SK-N-SH treated with all-trans-retinoic acid at 6 μM for 48 hours (cell line): ENCODE data around the gene MIB2.

Experiments
- ATAC-seq: fragments of 200-7000 bp; cut with Tn5 transposase; 3 replicates; pipeline ENCODE4 v1.9.1; 2020; ENCODE audit warnings: mild to moderate bottlenecking, moderate library complexity
- ARNTL ChIP-seq: fragments of 450-650 bp; formaldehyde crosslinking; IDR thresholded peaks from 2 replicates; pipeline ENCODE4 v1.5.0; 2020; ENCODE audit warnings: low read depth, mild to moderate bottlenecking, moderate library complexity, borderline replicate concordance
- BACH2 ChIP-seq: fragments of 250-450 bp; sonication (Bioruptor Pico); IDR thresholded peaks from 2 replicates; pipeline ENCODE4 v1.9.0; 2021; ENCODE audit warnings: mild to moderate bottlenecking, borderline replicate concordance
- CSDC2 ChIP-seq: fragments of 250-450 bp; sonication (Bioruptor Pico); IDR thresholded peaks from 2 replicates; pipeline ENCODE4 v1.5.0; 2020; ENCODE audit warnings: mild to moderate bottlenecking, moderate library complexity
- CSRNP3 ChIP-seq: fragments of 250-450 bp; sonication (Bioruptor Pico); IDR thresholded peaks from 2 replicates; pipeline ENCODE4 v1.5.1; 2021; ENCODE audit warnings: mild to moderate bottlenecking, moderate library complexity
- ESRRG ChIP-seq: fragments of 250-450 bp; sonication (Bioruptor Pico); IDR thresholded peaks from 2 replicates; pipeline ENCODE4 v1.6.1; 2021; ENCODE audit warnings: mild to moderate bottlenecking
- GLIS3 ChIP-seq: fragments of 250-450 bp; sonication (Bioruptor Pico); IDR thresholded peaks from 2 replicates; pipeline ENCODE4 v1.5.0; 2020; ENCODE audit warnings: mild to moderate bottlenecking, moderate library complexity
- ISL1 ChIP-seq: fragments of 250-450 bp; sonication (Bioruptor Pico); IDR thresholded peaks from 2 replicates; pipeline ENCODE4 v2.1.2; 2022; ENCODE audit warnings: mild to moderate bottlenecking, moderate library complexity
- PATZ1 ChIP-seq: fragments of 250-450 bp; sonication (Bioruptor Pico); IDR thresholded peaks from 2 replicates; pipeline ENCODE4 v1.8.0; 2020; ENCODE audit warnings: mild to moderate bottlenecking, moderate library complexity, borderline replicate concordance
- POU6F1 ChIP-seq: fragments of 250-450 bp; sonication (Bioruptor Pico); IDR thresholded peaks from 2 replicates; pipeline ENCODE4 v1.8.0; 2021; ENCODE audit warnings: low read depth, mild to moderate bottlenecking, moderate library complexity, borderline replicate concordance
- PPARA ChIP-seq: fragments of 250-450 bp; sonication (Bioruptor Pico); IDR thresholded peaks from 2 replicates; pipeline ENCODE4 v1.5.0; 2020; ENCODE audit warnings: mild to moderate bottlenecking, borderline replicate concordance
- RARB ChIP-seq: fragments of 250-450 bp; sonication (Bioruptor Pico); IDR thresholded peaks from 2 replicates; pipeline ENCODE4 v1.8.0; 2021; ENCODE audit warnings: mild to moderate bottlenecking, moderate library complexity
- TCF4 ChIP-seq: fragments of 250-450 bp; sonication (Bioruptor Pico); IDR thresholded peaks from 2 replicates; pipeline ENCODE4 v1.8.0; 2021; ENCODE audit warnings: mild to moderate bottlenecking, moderate library complexity, borderline replicate concordance
- TOX ChIP-seq: fragments of 250-450 bp; sonication (Bioruptor Pico); IDR thresholded peaks from 2 replicates; pipeline ENCODE4 v1.8.0; 2021; ENCODE audit warnings: mild to moderate bottlenecking, moderate library complexity, borderline replicate concordance
- TSHZ2 ChIP-seq: fragments of 250-450 bp; sonication (Bioruptor Pico); IDR thresholded peaks from 2 replicates; pipeline ENCODE4 v1.5.0; 2020; ENCODE audit warnings: mild to moderate bottlenecking, moderate library complexity
- ZC3H10 ChIP-seq: fragments of 250-450 bp; sonication (Bioruptor Pico); IDR thresholded peaks from 2 replicates; pipeline ENCODE4 v1.5.1; 2021; ENCODE audit warnings: mild to moderate bottlenecking, moderate library complexity
- ZFP3 ChIP-seq: fragments of 250-450 bp; sonication (Bioruptor Pico); IDR thresholded peaks from 2 replicates; pipeline ENCODE4 v1.5.0; 2020; ENCODE audit warnings: mild to moderate bottlenecking, moderate library complexity
- ZFP30 ChIP-seq: fragments of 450-650 bp; formaldehyde crosslinking; IDR thresholded peaks from 2 replicates; pipeline ENCODE4 v1.5.0; 2022; ENCODE audit warnings: mild to moderate bottlenecking, moderate library complexity
- ZNF565 ChIP-seq: fragments of 450-650 bp; formaldehyde crosslinking; conservative IDR thresholded peaks from 2 replicates; pipeline ENCODE4 v1.5.0; 2020; ENCODE audit warnings: low read depth, mild to moderate bottlenecking, moderate library complexity
- ZNF70 ChIP-seq: fragments of 450-650 bp; formaldehyde crosslinking; IDR thresholded peaks from 2 replicates; pipeline ENCODE4 v1.5.0; 2020; ENCODE audit warnings: mild to moderate bottlenecking, moderate library complexity
- ZNF8 ChIP-seq: fragments of 450-650 bp; formaldehyde crosslinking; IDR thresholded peaks from 2 replicates; pipeline ENCODE4 v1.5.0; 2020; ENCODE audit warnings: mild to moderate bottlenecking, moderate library complexity

The MIB2 gene

GRCh38 chr1:1578371-1578940 is 36.8 kb upstream of the MIB2 start:
- TF ChIP-seq ARNTL (no peak), TCF4 (CRISPR knock-in tag) (no peak), PATZ1 (no peak), GLIS3 (CRISPR knock-in tag) (no peak), ZNF8 (CRISPR knock-in tag) (no peak), CSRNP3 (CRISPR knock-in tag) (no peak), ZNF565 (no peak), ZFP3 (CRISPR knock-in tag) (no peak), CSDC2 (CRISPR knock-in tag) (no peak), ISL1 (CRISPR knock-in tag) (no peak), ZC3H10 (CRISPR knock-in tag) (no peak), RARB (CRISPR knock-in tag) (no peak), TSHZ2 (CRISPR knock-in tag) (no peak)
- no peak for ATAC-seq

- no peak for ATAC-seq
- TF ChIP-seq CSDC2 (CRISPR knock-in tag), result no peak
- TF ChIP-seq CSRNP3 (CRISPR knock-in tag), result no peak
- TF ChIP-seq TSHZ2 (CRISPR knock-in tag), result no peak
- TF ChIP-seq TCF4 (CRISPR knock-in tag), result no peak
- no peak for TF ChIP-seq ZC3H10 (CRISPR knock-in tag)
- no peak for TF ChIP-seq ISL1 (CRISPR knock-in tag)
- no peak for TF ChIP-seq RARB (CRISPR knock-in tag)
- TF ChIP-seq ZFP3 (CRISPR knock-in tag), result no peak
- TF ChIP-seq ESRRG, result no peak
- TF ChIP-seq PPARA (CRISPR knock-in tag), result no peak
- TF ChIP-seq ZNF8 (CRISPR knock-in tag), result no peak
- no peak for TF ChIP-seq ZFP30
- TF ChIP-seq TOX (CRISPR knock-in tag), result no peak
- no peak for TF ChIP-seq BACH2 (CRISPR knock-in tag)
- no peak for TF ChIP-seq ZNF565
- no peak for TF ChIP-seq POU6F1
- no peak for TF ChIP-seq ZNF70 (CRISPR knock-in tag)
- TF ChIP-seq ARNTL, result no peak
- TF ChIP-seq GLIS3 (CRISPR knock-in tag), result no peak
Measured at GRCh38 chr1:1582585-1583346, 32.5 kb upstream of the MIB2 start.
